GM21737 (cell line): ENCODE measurements around the gene QKI.
"Not testable (repeated sequence)": the region's sequence is repeated elsewhere in the genome, so short reads cannot be mapped to it uniquely, and the experiment has no call there.

ENCODE experiments used
- ATAC-seq: cut with Tn5 transposase; IDR thresholded peaks from one replicate; pipeline ENCODE4 v1.9.1; 2021; ENCODE audit warnings: mild to moderate bottlenecking, moderate library complexity; ENCODE audit not compliant: unreplicated experiment

Gene QKI

GRCh38 chr6:163572612-163573011 is 158.1 kb downstream of the QKI start:
- no peak for ATAC-seq

- ATAC-seq, result no peak
Measured at GRCh38 chr6:163573503-163574179, 159.1 kb downstream of the QKI start.

GRCh38 chr6:163576114-163576513 is 161.6 kb downstream of the QKI start:
- ATAC-seq, result no peak

- no peak for ATAC-seq
Measured at GRCh38 chr6:163577404-163577803, 162.9 kb downstream of the QKI start.

- no peak for ATAC-seq
Measured at GRCh38 chr6:163579111-163579879, 164.8 kb downstream of the QKI start.

- ATAC-seq, result no peak
Measured at GRCh38 chr6:163579880-163580295, 165.4 kb downstream of the QKI start.

GRCh38 chr6:163580311-163581030 is 166.0 kb downstream of the QKI start:
- ATAC-seq, result no peak

GRCh38 chr6:163583558-163583957 is 169.0 kb downstream of the QKI start:
- no peak for ATAC-seq

GRCh38 chr6:163585932-163586437 is 171.5 kb downstream of the QKI start:
- ATAC-seq, result no peak

GRCh38 chr6:163586888-163587287 is 172.4 kb downstream of the QKI start:
- no peak for ATAC-seq

GRCh38 chr6:163588220-163588919 is 173.9 kb downstream of the QKI start:
- ATAC-seq, result no peak

GRCh38 chr6:163589387-163589786 is 174.9 kb downstream of the QKI start:
- ATAC-seq, result no peak

GRCh38 chr6:163590132-163590531 is 175.6 kb downstream of the QKI start:
- ATAC-seq, result not testable (repeated sequence)

GRCh38 chr6:163592872-163593271 is 178.4 kb downstream of the QKI start:
- ATAC-seq, result no peak

GRCh38 chr6:163596174-163596573 is 181.7 kb downstream of the QKI start:
- no peak for ATAC-seq

- no peak for ATAC-seq
Measured at GRCh38 chr6:163599136-163599535, 184.6 kb downstream of the QKI start.

- ATAC-seq, result no peak
Measured at GRCh38 chr6:163599684-163600083, 185.2 kb downstream of the QKI start.

GRCh38 chr6:163600331-163600730 is 185.8 kb downstream of the QKI start:
- ATAC-seq, result no peak

GRCh38 chr6:163600781-163601180 is 186.3 kb downstream of the QKI start:
- no peak for ATAC-seq

- ATAC-seq, result no peak
Measured at GRCh38 chr6:163602851-163603250, 188.3 kb downstream of the QKI start.

- ATAC-seq, result no peak
Measured at GRCh38 chr6:163603395-163603794, 188.9 kb downstream of the QKI start.
